ENCODE results near the gene NCS1. TPM values are rescaled to one million over a fixed set of nuclear protein-coding genes. Genes with fewer than 3 reads are reported as not detected.

Gene NCS1
- polyA plus RNA-seq, 3 donors = not detected

DNA sequence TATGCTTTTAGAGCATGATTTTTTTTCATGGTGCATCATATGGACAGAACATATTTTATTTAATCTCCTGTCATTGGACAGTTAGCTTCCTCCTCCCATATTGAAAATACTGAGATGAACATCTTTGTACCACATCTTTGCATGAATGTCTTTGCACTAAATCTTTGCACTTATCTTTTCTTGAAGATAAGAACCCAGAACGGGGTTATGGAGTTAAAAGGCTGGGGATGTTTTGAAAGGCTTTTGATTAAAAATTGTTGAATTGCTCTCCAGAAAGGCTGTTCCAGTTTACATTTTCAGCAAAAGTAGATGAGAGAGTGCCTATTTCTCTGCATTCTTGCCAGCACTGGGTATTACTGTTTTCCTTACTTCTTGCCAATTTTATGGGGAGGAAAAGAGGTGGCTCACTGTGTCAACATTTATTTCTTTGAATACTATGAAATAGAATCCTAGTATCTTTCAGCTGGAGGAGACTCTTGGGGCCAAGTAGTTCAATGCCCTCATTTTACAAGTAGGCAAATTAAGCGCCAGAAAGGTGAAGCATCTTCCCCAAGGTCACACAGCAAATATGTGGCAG is 7.2 kb downstream of the NCS1 start:
- Histone ChIP-seq H3K27me3 (ENCODE audit: control insufficient read depth in 2 of 2, insufficient read depth in 2 of 2, low read length in 2 of 2) (peaks cover 0 to under 1% of the 10 kb centered on the region in 2 donors), H3K9me3 (replicated peaks in 1 of 2; ENCODE audit: control insufficient read depth in 1 of 2, insufficient read depth in 1 of 2, low read length in 2 of 2) (no peaks in the 10 kb centered on the region), H2AFZ (ENCODE audit: insufficient read depth, low read depth, low read length, poor library complexity, severe bottlenecking) (no peak overlapping the region), H3K79me2 (ENCODE audit: insufficient read depth, low read length) (no peaks in the 10 kb centered on the region), H3K4me3 (replicated peaks in 1 of 3; ENCODE audit: low read depth in 2 of 3, low read length in 3 of 3) (no peak overlapping the region), H3K9ac (ENCODE audit: insufficient read depth, low read length, poor library complexity, severe bottlenecking) (no peak overlapping the region), H4K20me1 (ENCODE audit: insufficient read depth, low read length) (no peaks in the 10 kb centered on the region), H3K4me2 (replicated peaks; ENCODE audit: extremely low read depth, low read length, poor library complexity, severe bottlenecking) (no peak overlapping the region), H3K27ac (ENCODE audit: low read depth in 1 of 2, low read length in 2 of 2) (no peak overlapping the region), H3K36me3 (replicated peaks in 1 of 2; ENCODE audit: control insufficient read depth in 1 of 2, insufficient read depth in 2 of 2, low read length in 2 of 2) (no peaks in the 10 kb centered on the region), H3K4me1 (ENCODE audit: control insufficient read depth in 1 of 2, insufficient read depth in 2 of 2, low read length in 2 of 2) (no peaks in the 10 kb centered on the region)
- Mint-ChIP-seq H3K4me3 (no peak overlapping the region), H3K27me3 (ENCODE audit: low read depth in 3 of 3) (peaks cover 10 to 15% (median 11%) of the 10 kb centered on the region in 3 donors), H3K36me3 (no peaks in the 10 kb centered on the region), H3K27ac (no peak overlapping the region), H3K4me1 (peaks cover 3% of the 10 kb centered on the region), H3K9me3 (no peaks in the 10 kb centered on the region)
- intact Hi-C loops (cut with micrococcal nuclease) = no loop called here
- WGBS (ENCODE audit: insufficient coverage) = no CpG with 5 or more reads among the region's 2 CpGs
- TF ChIP-seq, protein P1, sequence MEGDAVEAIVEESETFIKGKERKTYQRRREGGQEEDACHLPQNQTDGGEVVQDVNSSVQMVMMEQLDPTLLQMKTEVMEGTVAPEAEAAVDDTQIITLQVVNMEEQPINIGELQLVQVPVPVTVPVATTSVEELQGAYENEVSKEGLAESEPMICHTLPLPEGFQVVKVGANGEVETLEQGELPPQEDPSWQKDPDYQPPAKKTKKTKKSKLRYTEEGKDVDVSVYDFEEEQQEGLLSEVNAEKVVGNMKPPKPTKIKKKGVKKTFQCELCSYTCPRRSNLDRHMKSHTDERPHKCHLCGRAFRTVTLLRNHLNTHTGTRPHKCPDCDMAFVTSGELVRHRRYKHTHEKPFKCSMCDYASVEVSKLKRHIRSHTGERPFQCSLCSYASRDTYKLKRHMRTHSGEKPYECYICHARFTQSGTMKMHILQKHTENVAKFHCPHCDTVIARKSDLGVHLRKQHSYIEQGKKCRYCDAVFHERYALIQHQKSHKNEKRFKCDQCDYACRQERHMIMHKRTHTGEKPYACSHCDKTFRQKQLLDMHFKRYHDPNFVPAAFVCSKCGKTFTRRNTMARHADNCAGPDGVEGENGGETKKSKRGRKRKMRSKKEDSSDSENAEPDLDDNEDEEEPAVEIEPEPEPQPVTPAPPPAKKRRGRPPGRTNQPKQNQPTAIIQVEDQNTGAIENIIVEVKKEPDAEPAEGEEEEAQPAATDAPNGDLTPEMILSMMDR (IDR thresholded peaks at IDR 0.05) = no peak
- DNase-seq = no peak

DNA sequence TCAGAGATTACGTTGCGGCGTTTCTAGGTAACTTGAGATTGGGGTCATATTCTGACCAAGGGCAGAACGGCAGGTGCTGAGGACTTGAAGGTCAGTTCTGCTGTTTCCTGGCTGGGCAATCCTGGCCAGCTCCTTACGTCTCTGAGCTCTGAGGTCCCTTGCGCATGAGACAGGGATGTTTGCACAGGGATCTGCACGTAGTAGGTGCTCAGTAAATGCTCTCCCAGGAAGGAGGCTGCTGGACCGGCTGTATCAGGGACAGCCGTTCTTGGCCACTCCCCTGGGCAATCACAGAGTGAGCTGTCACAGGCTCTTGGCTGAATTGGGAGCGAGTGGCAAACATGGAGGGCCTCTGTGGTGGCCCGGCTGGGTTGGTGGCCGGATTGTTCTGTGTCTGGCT is 8.3 kb downstream of the NCS1 start:
- DNase-seq = no peak
- H3K9ac ChIP-seq (ENCODE audit: insufficient read depth, low read length, poor library complexity, severe bottlenecking) = no peak overlapping the region

More for the DNA sequence above, 8.3 kb downstream of the NCS1 start:
- no peaks in the 10 kb centered on the region for H3K79me2 ChIP-seq (ENCODE audit: insufficient read depth, low read length)
- no peaks in the 10 kb centered on the region for H4K20me1 ChIP-seq (ENCODE audit: insufficient read depth, low read length)
- no peaks in the 10 kb centered on the region for H3K27me3 ChIP-seq (ENCODE audit: control insufficient read depth in 2 of 2, insufficient read depth in 2 of 2, low read length in 2 of 2)
- TF ChIP-seq, protein P1 (IDR thresholded peaks at IDR 0.05) = no peak
- Mint-ChIP-seq H3K27ac (no peak overlapping the region), H3K27me3 (ENCODE audit: low read depth in 3 of 3) (peaks cover 7 to 9% (median 7%) of the 10 kb centered on the region in 3 donors), H3K4me1 (peaks cover 3% of the 10 kb centered on the region), H3K4me3 (no peak overlapping the region), H3K9me3 (no peaks in the 10 kb centered on the region), H3K36me3 (no peaks in the 10 kb centered on the region)
- no peaks in the 10 kb centered on the region for H3K36me3 ChIP-seq (replicated peaks in 1 of 2; ENCODE audit: control insufficient read depth in 1 of 2, insufficient read depth in 2 of 2, low read length in 2 of 2)
- no peaks in the 10 kb centered on the region for H3K9me3 ChIP-seq (replicated peaks in 1 of 2; ENCODE audit: control insufficient read depth in 1 of 2, insufficient read depth in 1 of 2, low read length in 2 of 2)
- H3K27ac ChIP-seq (ENCODE audit: low read depth in 1 of 2, low read length in 2 of 2) = no peak overlapping the region
- intact Hi-C loops (cut with micrococcal nuclease) = no loop called here
- no peak overlapping the region for H2AFZ ChIP-seq (ENCODE audit: insufficient read depth, low read depth, low read length, poor library complexity, severe bottlenecking)
- H3K4me2 ChIP-seq (replicated peaks; ENCODE audit: extremely low read depth, low read length, poor library complexity, severe bottlenecking) = no peak overlapping the region
- 94% methylated on average over 12 of the region's 12 CpGs for WGBS (ENCODE audit: insufficient coverage)
- H3K4me1 ChIP-seq (ENCODE audit: control insufficient read depth in 1 of 2, insufficient read depth in 2 of 2, low read length in 2 of 2) = no peaks in the 10 kb centered on the region
- no peak overlapping the region for H3K4me3 ChIP-seq (replicated peaks in 1 of 3; ENCODE audit: low read depth in 2 of 3, low read length in 3 of 3)
